HG03280 (cell line): ENCODE results near the gene ANKDD1A.
A peak's percentile ranks its signal among the peaks of the same experiment; 100 is the strongest.

ENCODE experiments used
- ATAC-seq: cut with Tn5 transposase; IDR thresholded peaks from one replicate; pipeline ENCODE4 v1.9.1; 2021; ENCODE audit warnings: mild to moderate bottlenecking, moderate library complexity; ENCODE audit not compliant: unreplicated experiment

ANKDD1A gene

DNA sequence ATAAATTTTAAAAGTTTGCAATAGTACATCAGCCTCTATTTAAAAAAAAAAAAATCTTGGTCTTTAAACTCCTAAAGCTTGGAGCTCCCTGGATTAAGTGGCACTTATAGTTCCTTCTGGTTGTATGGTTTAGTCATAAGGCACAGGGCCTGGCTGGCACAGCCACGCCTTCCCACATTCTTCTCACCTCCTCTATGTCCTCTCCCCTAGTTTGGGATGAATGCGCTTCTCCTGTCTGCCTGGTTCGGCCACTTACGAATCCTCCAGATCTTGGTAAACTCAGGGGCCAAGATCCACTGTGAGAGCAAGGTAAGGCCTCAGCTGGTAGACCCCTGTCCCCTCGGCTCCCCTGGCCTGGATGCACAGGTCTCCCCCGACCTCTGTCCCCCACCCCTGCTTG, 10.0 kb downstream of the ANKDD1A start:
- no peak for ATAC-seq

DNA sequence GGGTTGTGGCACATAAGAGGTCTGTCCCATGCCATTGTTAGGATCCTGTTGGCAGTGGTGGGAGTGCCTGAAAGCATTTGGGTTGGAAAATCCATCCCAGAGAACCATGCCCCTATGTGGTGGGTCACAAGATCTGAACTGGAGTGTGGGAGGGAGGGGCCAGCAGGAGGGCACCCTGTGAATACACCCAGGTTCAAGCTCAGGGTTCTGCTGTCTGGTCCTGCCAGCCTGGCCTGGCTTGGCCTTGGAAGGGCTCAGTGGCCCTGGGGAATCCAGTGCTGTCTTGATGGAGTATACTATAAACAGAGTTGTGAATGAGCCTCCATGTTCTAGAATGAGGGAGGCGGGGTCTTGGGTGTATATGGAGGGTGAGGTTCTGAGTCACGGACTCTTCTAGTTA, 11.8 kb downstream of the ANKDD1A start:
- ATAC-seq: no peak

DNA sequence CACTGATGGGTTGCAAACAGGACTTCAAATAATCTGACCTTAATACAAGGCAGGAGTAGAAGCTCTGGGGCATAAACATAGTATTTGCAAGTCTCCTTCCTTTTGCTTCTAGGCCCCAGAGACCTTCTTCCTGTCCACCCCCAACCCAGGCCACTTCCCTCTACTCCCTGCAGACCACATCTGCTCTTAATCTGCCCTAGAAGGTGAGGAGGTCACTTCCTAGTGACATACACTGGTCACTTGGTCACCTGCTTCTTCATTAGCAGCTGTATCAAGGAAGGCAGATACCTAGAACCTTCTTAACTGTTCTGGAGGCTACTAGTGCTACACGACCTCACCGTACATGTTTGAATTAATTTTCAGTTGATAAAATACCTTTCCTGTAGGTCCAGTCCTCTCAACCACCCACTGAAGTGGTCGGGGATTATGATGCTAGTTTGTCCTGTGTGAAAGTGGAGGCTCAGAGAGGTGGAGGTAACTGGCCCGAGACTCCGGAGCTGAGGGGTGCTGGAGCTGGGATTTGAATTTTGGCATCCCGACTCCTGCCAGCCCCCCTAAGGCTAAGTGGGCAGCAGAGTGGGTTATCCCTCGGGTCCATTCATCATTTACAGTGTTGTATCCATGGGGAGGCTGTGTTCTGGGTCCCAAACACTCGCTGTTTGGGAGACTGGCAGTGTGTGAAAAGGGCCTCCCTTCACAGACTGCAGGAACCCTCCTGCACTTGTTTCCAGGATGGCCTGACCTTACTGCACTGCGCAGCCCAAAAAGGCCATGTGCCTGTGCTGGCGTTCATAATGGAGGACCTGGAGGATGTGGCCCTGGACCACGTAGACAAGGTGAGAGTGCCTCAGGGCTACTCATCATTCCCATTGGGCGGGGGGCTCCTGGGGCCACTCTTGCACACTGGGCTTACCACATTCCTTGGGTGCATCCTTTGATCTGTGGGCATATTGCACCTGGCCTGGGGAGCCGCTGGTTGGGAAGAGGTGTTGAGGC, 13.9 kb downstream of the ANKDD1A start:
- no peak for ATAC-seq

DNA sequence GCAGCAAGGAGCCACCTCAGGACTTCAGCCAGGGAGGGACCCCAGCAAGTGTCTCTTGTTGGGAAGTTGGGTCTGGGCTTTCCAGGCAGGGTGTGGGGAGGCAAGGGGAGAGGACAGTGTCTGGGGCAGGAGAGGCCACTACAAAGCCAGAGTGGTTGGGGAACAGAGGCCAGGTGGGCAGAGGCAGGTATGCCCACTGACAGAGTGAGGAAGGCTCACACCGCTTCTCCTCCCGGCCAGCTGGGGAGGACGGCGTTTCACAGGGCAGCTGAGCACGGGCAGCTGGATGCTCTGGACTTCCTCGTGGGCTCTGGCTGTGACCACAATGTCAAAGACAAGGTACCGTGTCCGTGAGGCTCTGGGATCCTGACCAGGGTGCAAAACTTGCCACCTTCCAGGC, 15.0 kb downstream of the ANKDD1A start:
- ATAC-seq: no peak

- no peak for ATAC-seq
These were observed 17.0 kb downstream of the ANKDD1A start for GRCh38 chr15:64928626-64929220.

DNA sequence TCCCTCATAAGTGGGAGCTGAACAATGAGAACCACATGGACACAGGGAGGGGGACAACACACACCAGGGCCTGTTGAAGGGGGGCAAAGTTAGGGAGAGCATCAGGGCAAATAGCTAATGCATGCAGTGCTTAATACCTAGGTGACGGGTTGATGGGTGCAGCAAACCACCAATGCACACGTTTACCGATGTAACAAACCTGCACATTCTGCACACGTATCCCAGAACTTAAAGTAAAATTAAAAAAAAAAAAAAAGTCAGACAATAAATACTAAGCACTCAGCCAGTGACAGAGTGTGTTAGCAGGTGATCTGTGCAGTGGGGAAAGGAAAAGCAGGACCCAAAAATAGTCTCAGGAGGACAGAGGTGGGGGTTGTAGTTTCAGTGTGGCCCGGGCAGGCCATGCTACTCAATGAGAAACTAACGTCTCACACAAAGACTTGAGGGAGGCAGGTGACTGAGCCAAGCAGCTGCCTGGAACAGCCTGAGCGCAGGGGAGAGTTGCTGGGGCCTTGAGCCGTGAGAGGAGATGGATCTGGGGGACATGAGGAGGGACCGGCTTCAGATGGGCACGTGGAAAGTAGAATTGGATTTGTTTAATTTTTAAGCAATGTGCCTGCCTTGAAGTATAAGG, 18.4 kb downstream of the ANKDD1A start:
- peak; percentile 54 for ATAC-seq

GRCh38 chr15:64930778-64931371, 19.2 kb downstream of the ANKDD1A start:
- ATAC-seq: no peak

- no peak for ATAC-seq
These were observed 19.7 kb downstream of the ANKDD1A start for GRCh38 chr15:64931381-64931780.

GRCh38 chr15:64934023-64934422, 22.3 kb downstream of the ANKDD1A start:
- ATAC-seq: no peak

- no peak for ATAC-seq
These were observed 26.5 kb downstream of the ANKDD1A start for GRCh38 chr15:64938192-64938591.

- no peak for ATAC-seq
These were observed 30.7 kb downstream of the ANKDD1A start for GRCh38 chr15:64942356-64942755.

DNA sequence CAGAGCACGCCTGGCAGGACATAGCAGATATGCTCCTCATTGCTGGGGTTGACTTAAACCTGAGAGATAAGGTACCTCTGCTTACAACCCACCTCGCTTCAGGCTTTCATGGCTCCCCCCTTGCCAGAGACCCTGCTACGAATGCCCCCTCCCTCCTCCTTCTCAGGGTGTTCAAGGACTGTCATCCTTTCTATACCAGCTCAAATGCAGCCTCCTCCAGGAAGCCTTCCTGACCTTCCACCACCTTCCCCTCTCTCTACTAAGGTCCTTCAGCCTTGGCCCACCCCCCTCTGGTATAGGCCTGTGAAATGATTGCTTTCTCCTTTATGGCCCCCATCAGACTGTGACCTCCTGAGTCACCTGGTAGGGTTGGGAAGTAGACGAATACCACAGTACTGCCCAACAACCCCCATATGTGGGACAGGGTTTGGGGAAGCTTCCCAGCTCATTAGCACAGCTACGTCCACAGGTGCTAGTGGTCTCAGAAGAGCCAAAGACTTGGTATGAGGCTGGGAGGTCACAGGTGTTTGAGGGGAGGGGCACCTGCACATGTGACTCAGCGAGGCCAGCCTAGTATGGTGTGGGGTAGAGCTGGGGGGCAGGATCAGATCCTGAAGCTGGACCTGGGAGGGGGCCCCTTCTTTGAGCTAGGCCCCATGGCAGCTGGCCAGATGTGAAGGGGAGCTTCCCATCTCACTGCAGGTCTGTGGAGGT, 32.0 kb downstream of the ANKDD1A start:
- ATAC-seq: no peak

DNA sequence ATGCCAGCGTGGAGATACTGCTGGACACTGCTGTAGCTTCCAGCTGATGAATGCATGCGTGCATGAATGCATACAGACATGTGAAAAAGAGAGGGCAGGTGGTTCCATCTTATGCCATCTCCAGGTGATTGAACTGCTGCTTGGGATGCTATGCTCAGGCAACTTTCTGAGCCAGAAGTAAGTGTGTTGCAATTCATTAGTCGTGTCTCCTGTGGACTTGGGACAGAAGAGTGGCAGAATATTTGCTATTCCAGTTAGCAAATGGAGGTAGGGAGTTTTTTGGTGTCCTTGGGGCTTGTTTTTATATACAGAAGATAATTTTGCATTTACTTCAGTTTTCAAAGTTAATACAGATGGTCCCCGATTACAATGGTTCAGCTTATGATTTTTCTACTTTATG, 33.3 kb downstream of the ANKDD1A start:
- no peak for ATAC-seq

DNA sequence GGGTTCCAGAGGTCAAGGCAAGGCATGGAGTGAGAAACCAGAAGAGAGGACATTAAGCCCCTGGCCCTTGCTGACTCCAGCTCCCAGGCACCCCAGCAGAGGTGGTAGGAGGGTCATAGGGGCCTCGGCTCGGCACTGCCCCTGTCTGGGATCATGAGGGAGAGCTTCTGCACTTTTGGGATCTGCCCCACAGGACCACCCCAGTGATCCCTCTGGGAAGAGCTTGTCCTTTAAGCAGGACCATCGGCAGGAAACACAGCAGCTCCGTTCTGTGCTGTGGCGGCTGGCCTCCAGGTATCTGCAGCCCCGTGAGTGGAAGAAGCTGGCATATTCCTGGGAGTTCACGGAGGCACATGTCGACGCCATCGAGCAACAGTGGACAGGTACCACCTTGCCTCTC, 35.5 kb downstream of the ANKDD1A start:
- ATAC-seq: no peak

DNA sequence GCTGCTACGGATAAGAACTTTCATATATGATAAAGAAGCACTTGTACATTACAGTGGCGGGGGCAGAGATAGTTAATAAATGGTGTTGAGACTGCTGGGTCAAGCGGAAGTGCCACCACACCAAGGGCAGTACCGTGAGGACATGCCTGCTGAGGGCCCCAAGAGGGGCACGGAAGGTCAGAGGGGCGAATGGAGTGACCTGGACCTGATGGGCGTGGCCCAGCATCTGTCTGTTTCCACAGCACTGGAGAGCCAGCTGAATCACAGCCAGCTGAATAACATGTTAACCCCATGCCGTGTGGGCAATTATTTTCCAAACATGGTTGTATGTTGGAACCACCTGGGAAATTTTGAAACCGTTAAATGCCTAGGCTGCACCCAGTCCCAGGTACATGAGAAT, 37.2 kb downstream of the ANKDD1A start:
- ATAC-seq: no peak

GRCh38 chr15:64949383-64950186, 37.9 kb downstream of the ANKDD1A start:
- ATAC-seq: no peak

GRCh38 chr15:64950888-64951287, 39.2 kb downstream of the ANKDD1A start:
- no peak for ATAC-seq

DNA sequence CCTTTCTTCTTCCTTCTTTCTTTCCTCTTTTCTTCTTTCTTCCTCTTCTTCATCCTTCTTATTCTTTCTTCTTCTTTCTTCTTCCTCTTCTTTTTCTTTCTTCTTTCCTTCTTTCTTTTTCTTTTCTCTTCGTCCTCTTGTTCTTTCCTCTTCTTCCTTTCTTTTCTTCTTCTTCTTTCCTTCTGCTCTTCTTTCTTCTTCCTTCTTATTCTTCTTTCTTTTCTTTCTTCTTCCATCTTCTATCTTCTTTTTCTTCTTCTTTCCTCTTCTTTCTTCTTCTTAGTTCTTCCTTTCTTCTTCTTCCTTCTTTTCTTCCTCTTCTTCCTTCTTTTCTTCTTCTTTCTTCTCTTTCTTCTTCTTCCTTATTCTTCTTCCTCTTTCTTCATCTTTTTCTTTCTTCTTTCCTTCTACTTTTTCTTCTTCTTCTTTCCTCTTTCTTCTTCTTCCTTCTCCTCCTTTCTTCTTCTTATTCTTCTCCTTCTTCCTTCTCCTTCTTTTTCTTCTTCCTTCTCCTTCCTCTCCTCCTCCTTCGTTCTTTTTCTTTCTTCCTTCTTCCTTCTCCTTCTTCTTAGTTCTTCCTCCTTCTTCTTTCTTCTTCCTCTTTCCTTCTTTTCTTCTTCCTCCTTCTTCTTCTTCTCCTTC, 40.2 kb downstream of the ANKDD1A start:
- no peak for ATAC-seq

- ATAC-seq: no peak
These were observed 42.7 kb downstream of the ANKDD1A start for GRCh38 chr15:64954395-64954794.
